DND-41 (cell line): ENCODE results near the gene NBAS.

Experiments used
- ATAC-seq: fragments of 200-7000 bp; cut with Tn5 transposase; 3 replicates; pipeline ENCODE4 v1.9.1; 2021; ENCODE audit warnings: low read depth; ENCODE audit not compliant: insufficient read depth
- DNase-seq: peaks from one replicate; pipeline ENCODE4 v3.0.0-alpha.2; 2020
- H2AFZ ChIP-seq: 2 replicates; pipeline ENCODE4 v1.6.0; 2012; ENCODE audit warnings: low read depth, low read length
- H3K27ac ChIP-seq: 2 replicates; pipeline ENCODE4 v1.5.1; 2012; ENCODE audit warnings: low read length, inconsistent platforms
- H3K27me3 ChIP-seq: fragments of 200-600 bp; sonication (generic); 2 replicates; pipeline ENCODE4 v1.6.0; 2012; ENCODE audit warnings: low read length, mild to moderate bottlenecking, inconsistent platforms; ENCODE audit not compliant: insufficient read depth, poor library complexity
- H3K36me3 ChIP-seq: 2 replicates; pipeline ENCODE4 v1.5.1; 2012; ENCODE audit warnings: low read length, inconsistent platforms; ENCODE audit not compliant: insufficient read depth
- H3K4me1 ChIP-seq: 2 replicates; pipeline ENCODE4 v1.5.1; 2012; ENCODE audit warnings: mild to moderate bottlenecking, low read length; ENCODE audit not compliant: insufficient read depth
- H3K4me2 ChIP-seq: 2 replicates; pipeline ENCODE4 v1.6.0; 2012; ENCODE audit warnings: mild to moderate bottlenecking, moderate library complexity, low read length, inconsistent platforms; ENCODE audit not compliant: insufficient read depth
- H3K4me3 ChIP-seq, 2 experiments: fragments of 200-600 bp in 1 of 2; shearing (Covaris generic) in 1 of 2; 2 replicates each; pipeline ENCODE4 v1.5.1; 2012 to 2016; ENCODE audit warnings: inconsistent platforms in 2 of 2, low read length in 2 of 2, mild to moderate bottlenecking in 2 of 2, low read depth in 1 of 2, moderate library complexity in 1 of 2
- H3K79me2 ChIP-seq: 2 replicates; pipeline ENCODE4 v1.6.0; 2012; ENCODE audit warnings: low read length, inconsistent platforms; ENCODE audit not compliant: insufficient read depth
- H3K9ac ChIP-seq: 2 replicates; pipeline ENCODE4 v1.6.0; 2012; ENCODE audit warnings: low read depth, mild to moderate bottlenecking, inconsistent platforms, low read length, moderate library complexity
- H3K9me3 ChIP-seq: 2 replicates; pipeline ENCODE4 v1.5.1; 2012; ENCODE audit warnings: low read length, moderate library complexity, mild to moderate bottlenecking, inconsistent platforms; ENCODE audit not compliant: insufficient read depth, severe bottlenecking
- H4K20me1 ChIP-seq: 2 replicates; pipeline ENCODE4 v1.6.0; 2012; ENCODE audit warnings: low read length; ENCODE audit not compliant: insufficient read depth
- EZH2 ChIP-seq: IDR thresholded peaks from 3 replicates; pipeline ENCODE4 v1.6.1; 2012; ENCODE audit warnings: borderline replicate concordance, low read depth, mild to moderate bottlenecking, moderate library complexity, low read length, inconsistent platforms; ENCODE audit not compliant: severe bottlenecking
- TF ChIP-seq, protein P1 (sequence below): IDR thresholded peaks from 2 replicates; pipeline ENCODE4 v1.5.1; 2012; ENCODE audit warnings: borderline replicate concordance, low read length, moderate library complexity, mild to moderate bottlenecking; ENCODE audit not compliant: poor library complexity, severe bottlenecking; ENCODE audit errors: extremely low read depth

NBAS gene

DNA sequence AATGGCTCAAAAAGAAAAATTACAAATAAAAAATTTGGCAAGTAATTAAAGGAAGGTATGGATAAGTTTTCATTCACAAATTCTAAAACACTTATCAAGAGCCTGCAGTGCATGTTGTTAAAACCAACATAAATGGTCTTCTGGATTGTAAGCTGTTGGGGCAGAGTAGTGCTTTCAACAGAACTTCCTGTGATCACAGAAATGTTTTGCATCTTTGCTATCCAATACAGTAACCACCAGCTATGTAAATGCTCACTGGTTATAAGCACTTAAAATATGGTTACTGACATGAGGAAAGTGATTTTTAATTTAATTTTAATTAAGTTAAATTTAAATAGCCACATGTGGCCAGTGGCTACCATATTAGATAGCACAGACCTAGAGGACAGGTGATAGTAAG is 133.1 kb downstream of the NBAS start:
- no peaks in the 10 kb centered on the region for H4K20me1 ChIP-seq
- ATAC-seq, result no peak
- H3K9me3 ChIP-seq, result no peaks in the 10 kb centered on the region
- H3K36me3 ChIP-seq, result peaks cover 10% of the 10 kb centered on the region; the same call in 1 of the 2 replicates
- H3K9ac ChIP-seq, result no peak overlapping the region
- no peaks in the 10 kb centered on the region for H3K79me2 ChIP-seq
- H3K4me2 ChIP-seq, result no peak overlapping the region
- no peaks in the 10 kb centered on the region for H3K27me3 ChIP-seq
- H3K4me3 ChIP-seq, result no peak overlapping the region
- TF ChIP-seq, protein P1, sequence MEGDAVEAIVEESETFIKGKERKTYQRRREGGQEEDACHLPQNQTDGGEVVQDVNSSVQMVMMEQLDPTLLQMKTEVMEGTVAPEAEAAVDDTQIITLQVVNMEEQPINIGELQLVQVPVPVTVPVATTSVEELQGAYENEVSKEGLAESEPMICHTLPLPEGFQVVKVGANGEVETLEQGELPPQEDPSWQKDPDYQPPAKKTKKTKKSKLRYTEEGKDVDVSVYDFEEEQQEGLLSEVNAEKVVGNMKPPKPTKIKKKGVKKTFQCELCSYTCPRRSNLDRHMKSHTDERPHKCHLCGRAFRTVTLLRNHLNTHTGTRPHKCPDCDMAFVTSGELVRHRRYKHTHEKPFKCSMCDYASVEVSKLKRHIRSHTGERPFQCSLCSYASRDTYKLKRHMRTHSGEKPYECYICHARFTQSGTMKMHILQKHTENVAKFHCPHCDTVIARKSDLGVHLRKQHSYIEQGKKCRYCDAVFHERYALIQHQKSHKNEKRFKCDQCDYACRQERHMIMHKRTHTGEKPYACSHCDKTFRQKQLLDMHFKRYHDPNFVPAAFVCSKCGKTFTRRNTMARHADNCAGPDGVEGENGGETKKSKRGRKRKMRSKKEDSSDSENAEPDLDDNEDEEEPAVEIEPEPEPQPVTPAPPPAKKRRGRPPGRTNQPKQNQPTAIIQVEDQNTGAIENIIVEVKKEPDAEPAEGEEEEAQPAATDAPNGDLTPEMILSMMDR, result no peak
- no peak for TF ChIP-seq EZH2
- no peak for DNase-seq
- no peak overlapping the region for H2AFZ ChIP-seq
- no peak overlapping the region for H3K27ac ChIP-seq
- no peaks in the 10 kb centered on the region for H3K4me1 ChIP-seq

DNA sequence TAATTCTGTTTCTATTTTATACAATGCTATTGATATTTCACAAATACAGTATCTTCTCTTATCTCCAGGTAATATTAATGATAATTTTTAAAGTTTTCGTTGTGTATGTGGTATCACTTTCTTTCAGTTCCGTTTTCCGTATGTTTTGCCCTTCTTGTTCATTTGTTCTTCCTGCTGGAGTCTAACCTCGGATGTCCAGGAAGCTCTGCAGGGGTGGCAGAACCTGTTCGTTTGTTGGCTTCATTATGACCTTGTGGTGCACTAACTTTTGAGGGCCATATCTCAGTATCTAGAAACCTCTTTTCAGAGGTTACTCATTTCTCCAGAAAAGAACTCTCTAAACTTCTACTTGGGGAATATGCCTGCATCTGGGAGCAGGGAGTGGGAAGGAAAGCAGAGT is 134.5 kb downstream of the NBAS start:
- Histone ChIP-seq H4K20me1 (no peaks in the 10 kb centered on the region), H3K4me3 (no peak overlapping the region), H3K79me2 (no peaks in the 10 kb centered on the region), H3K36me3 (peaks cover 10% of the 10 kb centered on the region; the same call in 1 of the 2 replicates), H3K4me2 (no peak overlapping the region), H3K27ac (no peak overlapping the region), H3K9ac (no peak overlapping the region), H3K9me3 (no peaks in the 10 kb centered on the region), H3K4me1 (no peaks in the 10 kb centered on the region), H2AFZ (no peak overlapping the region), H3K27me3 (no peaks in the 10 kb centered on the region)
- ATAC-seq, result no peak
- no peak for DNase-seq
- no peak for TF ChIP-seq EZH2
- TF ChIP-seq, protein P1, result no peak

DNA sequence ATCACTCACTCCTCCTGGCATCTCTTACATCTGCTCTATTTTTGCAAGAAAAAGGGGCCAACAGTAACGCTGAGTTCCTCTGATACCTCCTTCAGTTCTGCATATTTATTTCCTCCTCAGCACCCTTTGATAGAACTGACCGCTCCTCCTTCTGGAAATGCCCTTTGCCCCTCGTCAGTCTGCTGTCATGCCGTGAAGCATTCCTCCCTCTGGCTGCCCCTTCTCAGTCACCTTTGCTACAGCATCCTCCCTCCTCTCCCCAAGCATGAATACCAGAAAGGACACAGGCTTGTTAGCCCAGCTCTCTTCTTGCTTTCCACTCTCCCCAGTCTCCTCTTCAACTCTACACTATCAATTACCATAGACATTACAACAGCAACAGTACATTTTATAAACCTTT is 135.4 kb downstream of the NBAS start:
- Histone ChIP-seq H3K9me3 (no peaks in the 10 kb centered on the region), H3K4me2 (no peak overlapping the region), H2AFZ (no peak overlapping the region), H3K36me3 (peaks cover 10% of the 10 kb centered on the region; the same call in 1 of the 2 replicates), H3K27me3 (no peaks in the 10 kb centered on the region), H3K79me2 (no peaks in the 10 kb centered on the region), H3K9ac (no peak overlapping the region), H3K27ac (no peak overlapping the region), H3K4me3 (no peak overlapping the region), H3K4me1 (no peaks in the 10 kb centered on the region), H4K20me1 (no peaks in the 10 kb centered on the region)
- ATAC-seq (no peak), DNase-seq (no peak)
- no peak for TF ChIP-seq EZH2
- TF ChIP-seq, protein P1, result no peak

DNA sequence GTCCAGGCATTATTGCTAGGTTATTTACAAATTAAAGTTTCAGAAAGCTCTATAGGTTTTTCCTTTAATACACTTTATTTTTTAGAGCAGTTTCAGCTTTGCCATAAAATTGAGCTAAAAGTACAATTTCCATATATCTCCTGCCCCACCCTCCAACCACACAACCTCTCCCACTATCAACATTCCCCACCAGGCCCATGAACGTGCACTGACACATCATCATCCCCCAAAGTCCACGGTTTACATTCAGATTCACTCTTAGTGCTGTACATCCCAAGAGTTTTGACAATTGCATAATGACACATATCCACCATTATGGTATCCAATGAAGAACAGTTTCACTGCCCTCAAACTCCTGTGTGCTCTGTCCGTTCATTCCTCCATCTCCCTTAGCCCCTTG is 139.4 kb downstream of the NBAS start:
- Histone ChIP-seq H4K20me1 (no peaks in the 10 kb centered on the region), H3K27ac (no peak overlapping the region), H2AFZ (no peak overlapping the region), H3K36me3 (peaks cover 10% of the 10 kb centered on the region; the same call in 1 of the 2 replicates), H3K4me2 (no peak overlapping the region), H3K27me3 (no peaks in the 10 kb centered on the region), H3K9me3 (no peaks in the 10 kb centered on the region), H3K9ac (no peak overlapping the region), H3K79me2 (no peaks in the 10 kb centered on the region), H3K4me1 (no peaks in the 10 kb centered on the region), H3K4me3 (no peak overlapping the region)
- ATAC-seq (no peak), DNase-seq (no peak)
- TF ChIP-seq, protein P1, result no peak
- TF ChIP-seq EZH2, result no peak
